ENCODE data around the gene ACE2. TPM values are rescaled to one million over a fixed set of nuclear protein-coding genes. Genes with fewer than 3 reads are reported as not detected.

Gene ACE2
- total RNA-seq, 1 experiment from 2014 or later = not detected

- Histone ChIP-seq H3K4me1 (ENCODE audit: insufficient read depth, low read length) (no peaks in the 10 kb centered on the region), H3K23ac (ENCODE audit: insufficient read length, low read depth, low read length) (no peak overlapping the region), H3K27ac (ENCODE audit: insufficient read length, low read depth, low read length) (no peak overlapping the region), H2BK5ac (ENCODE audit: insufficient read length, low read length) (no peak overlapping the region), H2AFZ (ENCODE audit: low read length) (no peak overlapping the region), H3K79me1 (ENCODE audit: insufficient read depth, low read depth, low read length, poor library complexity, severe bottlenecking) (no peaks in the 10 kb centered on the region), H3K9ac (ENCODE audit: extremely low read depth, insufficient read length, low read length) (no peak overlapping the region), H2AK5ac (ENCODE audit: insufficient read length, low read length) (no peak overlapping the region), H4K8ac (replicated peaks; ENCODE audit: insufficient read length, low read depth, low read length) (no peak overlapping the region), H3K4ac (ENCODE audit: low read depth, low read length) (no peak overlapping the region), H3K79me2 (ENCODE audit: insufficient read depth, low read length) (no peaks in the 10 kb centered on the region), H3K4me2 (ENCODE audit: insufficient read depth, insufficient read length, low read length) (no peak overlapping the region), H3K27me3 (ENCODE audit: insufficient read depth, low read length) (no peaks in the 10 kb centered on the region), H2BK12ac (ENCODE audit: insufficient read length, low read depth, low read length) (no peak overlapping the region), H3T11ph (ENCODE audit: low read length) (no peak overlapping the region), H2BK15ac (ENCODE audit: low read depth, low read length) (no peak overlapping the region), H2BK20ac (ENCODE audit: low read depth, low read length, poor library complexity, severe bottlenecking) (no peak overlapping the region), H3K14ac (ENCODE audit: insufficient read depth, low read length) (no peak overlapping the region), H4K20me1 (ENCODE audit: control insufficient read depth, insufficient read depth, insufficient read length) (no peaks in the 10 kb centered on the region), H2BK120ac (ENCODE audit: low read depth, low read length, poor library complexity, severe bottlenecking) (no peak overlapping the region), H3K18ac (ENCODE audit: insufficient read length, low read depth, low read length) (no peak overlapping the region), H3K56ac (ENCODE audit: insufficient read length, low read depth, low read length) (no peak overlapping the region), H4K5ac (ENCODE audit: insufficient read length, low read depth, low read length) (no peak overlapping the region), H3K23me2 (ENCODE audit: insufficient read length, low read depth, low read length, poor library complexity, severe bottlenecking) (no peaks in the 10 kb centered on the region), H3K9me3 (ENCODE audit: control insufficient read depth, low read depth, low read length) (no peaks in the 10 kb centered on the region), H4K91ac (ENCODE audit: insufficient read length, low read depth, low read length) (no peak overlapping the region)
- DNase-seq = peak; percentile 32
- Mint-ChIP-seq H3K4me3 (no peak overlapping the region), H3K9me3 (no peaks in the 10 kb centered on the region), H3K36me3 (ENCODE audit: insufficient read depth in 1 of 3, low read depth in 3 of 3) (no peaks in the 10 kb centered on the region), H3K27me3 (ENCODE audit: low read depth) (no peaks in the 10 kb centered on the region), H3K4me1 (peaks cover 8 to 10% of the 10 kb centered on the region in 2 experiments), H3K27ac (no peak overlapping the region)
- no peak for TF ChIP-seq CTCF (conservative IDR thresholded peaks at IDR 0.05)
- no CpG with 5 or more reads among the region's 1 CpG for WGBS (ENCODE audit: extremely low coverage, insufficient read length, low lambda C conversion rate)
Measured at GRCh38 chrX:15511563-15511962, 89.2 kb downstream of the ACE2 start.

Other genes starting within 250 kb of the ACE2 start
- gene VEGFD, start 216.5 kb downstream of the ACE2 start, total RNA-seq (2021) = 0.11 TPM in 1 of 2 replicates, not detected in the other
- gene PIR, start 107.6 kb downstream of the ACE2 start, total RNA-seq (2021) = 25.1 and 29.7 TPM in 2 replicates
- gene BMX, start 100.2 kb downstream of the ACE2 start, total RNA-seq (2021) = not detected in 2 replicates
- gene CLTRN, start 63.8 kb upstream of the ACE2 start, total RNA-seq (2021) = 1.7 and 1.8 TPM in 2 replicates
- 6.4 and 8.3 TPM in 2 replicates for gene CA5B, start 137.3 kb upstream of the ACE2 start, total RNA-seq (2021)
- gene ZRSR2, start 189.5 kb upstream of the ACE2 start, total RNA-seq (2021) = 20.2 and 21.1 TPM in 2 replicates

Measured in H9 (cell line).